IMR-90 (cell line): ENCODE measurements around the gene MTHFD2. TPM values are rescaled to one million over a fixed set of nuclear protein-coding genes. Genes with fewer than 3 reads are reported as not detected.
A peak's percentile ranks its signal among the peaks of the same experiment; 100 is the strongest.

ENCODE experiments used
- ATAC-seq: fragments of 200-7000 bp; cut with Tn5 transposase; 2 replicates; pipeline ENCODE4 v1.9.1; 2020; ENCODE audit warnings: low read depth, mild to moderate bottlenecking, moderate library complexity
- BruUV-seq: library from RNA; stranded (reverse); fragments of 400-500 nt; replicated peaks from 2 replicates; lab custom pipeline; 2021; lab: Mats Ljungman, UMichigan
- CTCF ChIA-PET: fragments of 300-600 bp; formaldehyde crosslinking; extraction: SDS; loops from one replicate; lab custom pipeline; 2021; ENCODE audit warnings: antibody characterized with exemption; lab: Yijun Ruan, JAX
- POLR2A ChIA-PET: fragments of 300-600 bp; sonication (Branson Sonifier 250); formaldehyde crosslinking; loops from one replicate; lab custom pipeline; 2022; ENCODE audit warnings: antibody characterized with exemption; ENCODE audit not compliant: unreplicated experiment; lab: Charles Lee
- DNase-seq: peaks from one replicate; pipeline ENCODE4 v3.0.0; 2013
- H2AFZ ChIP-seq: replicated peaks from 2 replicates; pipeline ENCODE3; 2013; ENCODE audit warnings: low read length, mild to moderate bottlenecking; ENCODE audit not compliant: poor library complexity
- H2AK5ac ChIP-seq: 2 replicates; pipeline ENCODE4 v1.6.1; 2013; ENCODE audit warnings: low read depth, low read length, inconsistent platforms
- H2AK9ac ChIP-seq: replicated peaks from 2 replicates; pipeline ENCODE3; 2013; ENCODE audit warnings: mild to moderate bottlenecking, low read depth, low read length, moderate library complexity; ENCODE audit not compliant: poor library complexity
- H2BK120ac ChIP-seq: 2 replicates; pipeline ENCODE4 v1.6.1; 2013; ENCODE audit warnings: low read depth, low read length, inconsistent platforms
- H2BK15ac ChIP-seq: 3 replicates; pipeline ENCODE4 v1.6.1; 2013; ENCODE audit warnings: low read depth, low read length, inconsistent platforms
- H2BK20ac ChIP-seq: 2 replicates; pipeline ENCODE4 v1.6.1; 2013; ENCODE audit warnings: low read depth, mild to moderate bottlenecking, inconsistent platforms, low read length, moderate library complexity
- H2BK5ac ChIP-seq: 2 replicates; pipeline ENCODE4 v1.6.1; 2013; ENCODE audit warnings: mild to moderate bottlenecking, low read depth, low read length, inconsistent platforms; ENCODE audit not compliant: poor library complexity, severe bottlenecking
- H3K14ac ChIP-seq: replicated peaks from 2 replicates; pipeline ENCODE4 v1.6.1; 2013; ENCODE audit warnings: low read depth, low read length, inconsistent platforms
- H3K18ac ChIP-seq: 2 replicates; pipeline ENCODE4 v1.6.1; 2013; ENCODE audit warnings: low read depth, low read length, control low read depth
- H3K23ac ChIP-seq: 2 replicates; pipeline ENCODE4 v1.6.1; 2013; ENCODE audit warnings: low read depth, low read length, inconsistent platforms
- H3K27ac ChIP-seq: 2 replicates; pipeline ENCODE4 v1.5.1; 2013; ENCODE audit warnings: mild to moderate bottlenecking, control low read depth, low read length; ENCODE audit not compliant: insufficient read depth
- H3K27me3 ChIP-seq: 2 replicates; pipeline ENCODE4 v1.6.1; 2013; ENCODE audit warnings: low read length; ENCODE audit not compliant: control insufficient read depth, insufficient read depth
- H3K36me3 ChIP-seq: 2 replicates; pipeline ENCODE4 v1.6.1; 2013; ENCODE audit warnings: low read length, mixed read lengths; ENCODE audit not compliant: control insufficient read depth, insufficient read depth
- H3K4ac ChIP-seq: 2 replicates; pipeline ENCODE4 v1.6.1; 2013; ENCODE audit warnings: low read depth, low read length, inconsistent platforms
- H3K4me1 ChIP-seq: 2 replicates; pipeline ENCODE4 v1.6.1; 2013; ENCODE audit warnings: low read length, mixed read lengths; ENCODE audit not compliant: control insufficient read depth, insufficient read depth
- H3K4me2 ChIP-seq: 2 replicates; pipeline ENCODE4 v1.6.1; 2013; ENCODE audit warnings: low read depth, mild to moderate bottlenecking, control low read depth, low read length, moderate library complexity
- H3K4me3 ChIP-seq: 2 replicates; pipeline ENCODE4 v1.5.1; 2013; ENCODE audit warnings: low read depth, mild to moderate bottlenecking, control low read depth, low read length, moderate library complexity; ENCODE audit not compliant: insufficient read depth
- H3K56ac ChIP-seq: 2 replicates; pipeline ENCODE4 v1.6.1; 2013; ENCODE audit warnings: low read length, inconsistent platforms; ENCODE audit not compliant: insufficient read depth; ENCODE audit errors: extremely low read depth
- H3K79me1 ChIP-seq, 2 experiments: 2 replicates each; pipeline ENCODE4 v1.6.1; 2013; ENCODE audit warnings: low read length in 2 of 2, inconsistent platforms in 1 of 2, low read depth in 1 of 2
- H3K9ac ChIP-seq: 2 replicates; pipeline ENCODE4 v1.6.1; 2013; ENCODE audit warnings: low read depth, low read length, control low read depth
- H3K9me1 ChIP-seq: 2 replicates; pipeline ENCODE4 v1.6.1; 2013; ENCODE audit warnings: low read length, inconsistent platforms; ENCODE audit not compliant: insufficient read depth
- H3K9me3 ChIP-seq: 2 replicates; pipeline ENCODE4 v1.6.1; 2013; ENCODE audit warnings: low read length; ENCODE audit not compliant: control insufficient read depth, insufficient read depth
- H4K20me1 ChIP-seq: 2 replicates; pipeline ENCODE4 v1.6.1; 2013; ENCODE audit warnings: low read length, inconsistent platforms; ENCODE audit not compliant: insufficient read depth
- H4K5ac ChIP-seq: 2 replicates; pipeline ENCODE4 v1.6.1; 2013; ENCODE audit warnings: mild to moderate bottlenecking, low read depth, low read length, control low read depth
- H4K8ac ChIP-seq, 2 experiments: 2 replicates each; pipeline ENCODE4 v1.6.1; 2013; ENCODE audit warnings: low read depth in 2 of 2, low read length in 2 of 2, control low read depth in 1 of 2, inconsistent platforms in 1 of 2
- H4K91ac ChIP-seq: 2 replicates; pipeline ENCODE4 v1.6.1; 2013; ENCODE audit warnings: low read depth, low read length, inconsistent platforms; ENCODE audit not compliant: insufficient read depth
- CEBPB ChIP-seq: IDR thresholded peaks from 2 replicates; pipeline ENCODE4 v1.6.1; 2012; ENCODE audit warnings: low read depth, low read length, improper control_type of control experiment
- FOS ChIP-seq: fragments of 150-350 bp; IDR thresholded peaks from 2 replicates; pipeline ENCODE4 v1.6.1; 2016; ENCODE audit warnings: low read depth, low read length
- MAFK ChIP-seq: IDR thresholded peaks from 2 replicates; pipeline ENCODE4 v1.6.1; 2012; ENCODE audit warnings: low read depth, low read length, improper control_type of control experiment
- MAZ ChIP-seq: IDR thresholded peaks from 2 replicates; pipeline ENCODE4 v1.6.1; 2012; ENCODE audit warnings: low read depth, mild to moderate bottlenecking, low read length, improper control_type of control experiment, moderate library complexity, borderline replicate concordance
- MXI1 ChIP-seq: IDR thresholded peaks from 2 replicates; pipeline ENCODE4 v1.6.1; 2012; ENCODE audit warnings: low read depth, mild to moderate bottlenecking, low read length, moderate library complexity, borderline replicate concordance
- NFE2L2 ChIP-seq: fragments of 150-350 bp; IDR thresholded peaks from 2 replicates; pipeline ENCODE4 v1.6.1; 2016; ENCODE audit warnings: low read depth, mild to moderate bottlenecking, low read length
- POLR2A ChIP-seq: IDR thresholded peaks from 2 replicates; pipeline ENCODE4 v1.6.1; 2012; ENCODE audit warnings: mild to moderate bottlenecking, low read depth, low read length
- RAD21 ChIP-seq: IDR thresholded peaks from 2 replicates; pipeline ENCODE4 v1.6.1; 2012; ENCODE audit warnings: low read length, improper control_type of control experiment
- RCOR1 ChIP-seq: IDR thresholded peaks from 2 replicates; pipeline ENCODE4 v1.6.1; 2012; ENCODE audit warnings: mild to moderate bottlenecking, low read length, improper control_type of control experiment; ENCODE audit not compliant: insufficient replicate concordance
- SMC3 ChIP-seq: fragments of 150-350 bp; IDR thresholded peaks from 2 replicates; pipeline ENCODE4 v1.6.1; 2016; ENCODE audit warnings: low read depth, mild to moderate bottlenecking, antibody characterized with exemption, low read length, moderate library complexity
- USF2 ChIP-seq: fragments of 150-350 bp; IDR thresholded peaks from 2 replicates; pipeline ENCODE4 v1.6.1; 2017; ENCODE audit warnings: mild to moderate bottlenecking, antibody characterized with exemption, low read length, low read depth
- WGBS, 2 experiments: methylation state at CpG; one replicate each; pipeline versions ENCODE4 v1.1.5 to v1.1.7; 2013; ENCODE audit warnings: missing lambda C conversion rate in 2 of 2; ENCODE audit not compliant: insufficient read length in 1 of 2; ENCODE audit errors: extremely low coverage in 2 of 2; 5-methylcytosine and 5-hydroxymethylcytosine counted together
- dilution Hi-C: fragments of 300-500 bp; cut with HindIII; formaldehyde crosslinking; loops from one replicate; pipeline ENCODE4 v1.14.3; 2018; ENCODE audit warnings: low sequenced_read_pairs; ENCODE audit not compliant: unreplicated experiment
- in situ Hi-C: fragments of 300-500 bp; cut with MboI; formaldehyde crosslinking; loops from 3 replicates; pipeline ENCODE4 v1.14.3; 2019; ENCODE audit warnings: low sequenced_read_pairs, inconsistent platforms, mixed read lengths
- intact Hi-C: fragments of 100-400 bp; cut with micrococcal nuclease; formaldehyde crosslinking; loops from 2 replicates; pipeline ENCODE4 v1.10.0; 2022
- polyA plus RNA-seq, 3 experiments: library from polyadenylated mRNA; depleted of rRNA; stranded (reverse); fragments of >200 nt; gene quantifications; 2 replicates each; pipeline ENCODE4 v1.2.3, GENCODE V29; 2012; ENCODE audit warnings: low replicate concordance in 1 of 3
- total RNA-seq: library from RNA; depleted of rRNA; stranded (reverse); fragments of >200 nt; gene quantifications from 2 replicates; pipeline ENCODE4 v1.2.3, GENCODE V29; 2012
- TF ChIP-seq, protein P1 (sequence below): fragments of 150-350 bp; IDR thresholded peaks from 2 replicates; pipeline ENCODE4 v1.6.1; 2016; ENCODE audit warnings: low read depth, mild to moderate bottlenecking, low read length, moderate library complexity, borderline replicate concordance

The MTHFD2 gene
- total and polyA plus RNA-seq, 2 of the 4 experiments (the other 2 are of a cell fraction), result 66.8 to 122 TPM

DNA sequence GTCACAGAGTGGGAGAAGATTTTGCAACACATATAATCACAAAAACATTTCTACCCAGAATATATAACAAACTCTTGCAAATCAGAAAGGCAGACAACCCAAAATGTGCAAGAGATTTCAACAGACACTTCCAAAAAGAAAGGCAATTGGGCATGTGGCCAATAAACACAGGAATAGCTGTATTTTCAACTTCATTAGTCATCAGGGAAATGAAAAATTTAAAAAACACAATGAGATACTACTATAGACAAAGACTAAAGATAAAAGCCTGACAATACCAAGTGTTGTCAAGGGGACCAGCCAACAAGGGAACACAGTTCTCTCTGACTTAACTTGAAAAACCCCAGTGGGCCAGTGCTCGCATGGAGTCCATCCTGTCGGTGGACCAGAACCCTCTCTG, 40.5 kb downstream of the MTHFD2 start:
- H3K27ac ChIP-seq, result no peak overlapping the region
- H3K4me1 ChIP-seq, result no peaks in the 10 kb centered on the region
- no peak overlapping the region for H4K8ac ChIP-seq
- POLR2A ChIA-PET, result no interaction called here
- H2BK15ac ChIP-seq, result no peak overlapping the region
- no peak overlapping the region for H4K5ac ChIP-seq
- H3K9me3 ChIP-seq, result peaks cover 6% of the 10 kb centered on the region
- H3K9me1 ChIP-seq, result no peaks in the 10 kb centered on the region
- peaks cover 9% of the 10 kb centered on the region for H3K27me3 ChIP-seq
- no peaks in the 10 kb centered on the region for H3K36me3 ChIP-seq
- H2BK20ac ChIP-seq, result no peak overlapping the region
- H3K4ac ChIP-seq, result no peak overlapping the region
- CTCF ChIA-PET, result interaction anchor here (2.3 kb wide), 1 partner anchor 11 kb away, joined by 9 read pairs; no protein-coding TSS in a partner anchor
- no peak overlapping the region for H2BK120ac ChIP-seq
- dilution Hi-C loops, result no loop called here
- H3K79me1 ChIP-seq, result no peaks in the 10 kb centered on the region
- ATAC-seq (no peak), DNase-seq (peak; percentile 53)
- no peak for TF ChIP-seq MAFK
- TF ChIP-seq, protein P1, sequence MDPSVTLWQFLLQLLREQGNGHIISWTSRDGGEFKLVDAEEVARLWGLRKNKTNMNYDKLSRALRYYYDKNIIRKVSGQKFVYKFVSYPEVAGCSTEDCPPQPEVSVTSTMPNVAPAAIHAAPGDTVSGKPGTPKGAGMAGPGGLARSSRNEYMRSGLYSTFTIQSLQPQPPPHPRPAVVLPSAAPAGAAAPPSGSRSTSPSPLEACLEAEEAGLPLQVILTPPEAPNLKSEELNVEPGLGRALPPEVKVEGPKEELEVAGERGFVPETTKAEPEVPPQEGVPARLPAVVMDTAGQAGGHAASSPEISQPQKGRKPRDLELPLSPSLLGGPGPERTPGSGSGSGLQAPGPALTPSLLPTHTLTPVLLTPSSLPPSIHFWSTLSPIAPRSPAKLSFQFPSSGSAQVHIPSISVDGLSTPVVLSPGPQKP, result no peak
- TF ChIP-seq RCOR1, result no peak
- TF ChIP-seq SMC3, result no peak
- no peak for TF ChIP-seq NFE2L2
- no peak for TF ChIP-seq POLR2A
- no peak for TF ChIP-seq MAZ
- no peak for TF ChIP-seq RAD21
- TF ChIP-seq MXI1, result no peak
- no peak for TF ChIP-seq USF2
- TF ChIP-seq FOS, result no peak
- TF ChIP-seq CEBPB, result no peak
- intact Hi-C loops, result no loop called here
- H3K4me3 ChIP-seq, result no peak overlapping the region
- no peak overlapping the region for H3K4me2 ChIP-seq
- no peak overlapping the region for H4K91ac ChIP-seq
- H3K18ac ChIP-seq, result no peak overlapping the region
- no peak overlapping the region for H2AFZ ChIP-seq
- no peak overlapping the region for H2AK5ac ChIP-seq
- 80% methylated on average over 1 of the region's 2 CpGs; no CpG with 5 or more reads in 1 of the 2 experiments for WGBS, 2 experiments
- no peak overlapping the region for H3K23ac ChIP-seq
- H3K9ac ChIP-seq, result no peak overlapping the region
- H2BK5ac ChIP-seq, result no peak overlapping the region
- H4K20me1 ChIP-seq, result no peaks in the 10 kb centered on the region
- H2AK9ac ChIP-seq, result no peak overlapping the region
- in situ Hi-C loops, result no loop called here
- no peak overlapping the region for H3K14ac ChIP-seq
- H3K56ac ChIP-seq, result no peak overlapping the region
- no TSS peak for BruUV-seq
